HCT116 (cell line): ENCODE results near the gene TBCD.

Source experiments
- CTCF ChIP-seq, 3 experiments: fragments of 200-600 bp in 1 of 3; sonication (generic) in 1 of 3; IDR thresholded peaks in 2 of 3; conservative IDR thresholded peaks in 1 of 3; 2 replicates each; pipeline ENCODE4 v1.5.1; 2012 to 2017; ENCODE audit warnings: low read depth in 2 of 3, low read length in 2 of 3, antibody characterized with exemption in 1 of 3, borderline replicate concordance in 1 of 3, control low read depth in 1 of 3, mild to moderate bottlenecking in 1 of 3, mixed read lengths in 1 of 3, mixed run types in 1 of 3, moderate library complexity in 1 of 3; ENCODE audit not compliant: insufficient read depth in 1 of 3
- REST ChIP-seq: IDR thresholded peaks from 2 replicates; pipeline ENCODE4 v1.6.1; 2012; ENCODE audit warnings: low read depth
- ZBTB33 ChIP-seq: IDR thresholded peaks from 2 replicates; pipeline ENCODE4 v1.6.1; 2011; ENCODE audit warnings: mild to moderate bottlenecking, low read length, moderate library complexity; ENCODE audit not compliant: insufficient replicate concordance; ENCODE audit errors: extremely low read depth

- TF ChIP-seq CTCF (IDR thresholded peaks at IDR 0.05 in 2 of 3, conservative IDR thresholded peaks at IDR 0.05 in 1 of 3; ENCODE audit: borderline replicate concordance in 1 of 3, insufficient read depth in 1 of 3, low read depth in 2 of 3, low read length in 2 of 3) (no peak), REST (no peak), ZBTB33 (no peak)
These were observed 149.5 kb downstream of the TBCD start for GRCh38 chr17:82901356-82901755.
